H1 (cell line): ENCODE measurements around the gene BICDL1. TPM values are rescaled to one million over a fixed set of nuclear protein-coding genes. Genes with fewer than 3 reads are reported as not detected.

Source experiments
- CTCF ChIA-PET: fragments of 300-600 bp; sonication (Branson Sonifier 250); formaldehyde crosslinking; loops from one replicate; lab custom pipeline; 2021; ENCODE audit not compliant: partially characterized antibody; lab: Charles Lee
- POLR2A ChIA-PET: fragments of 300-600 bp; sonication (Branson Sonifier 250); formaldehyde crosslinking; loops from one replicate; lab custom pipeline; 2021; ENCODE audit warnings: inconsistent platforms; ENCODE audit not compliant: partially characterized antibody; lab: Charles Lee
- DNase-seq, 2 experiments: peaks; one replicate each; pipeline versions ENCODE4 v3.0.0 to v3.0.0-alpha.2; 2010 to 2022; ENCODE audit warnings: low spot score in 2 of 2, low read depth in 1 of 2, mixed read lengths in 1 of 2
- FAIRE-seq: peaks from 2 replicates; lab custom pipeline; 2011; peaks lifted over from hg19 to GRCh38; lab: Jason Lieb, UNC
- H2AFZ ChIP-seq: 2 replicates; pipeline ENCODE4 v1.8.1; 2012; ENCODE audit warnings: low read length, inconsistent platforms
- H2AK5ac ChIP-seq: 2 replicates; pipeline ENCODE4 v1.6.1; 2013; ENCODE audit warnings: low read depth, low read length
- H2BK120ac ChIP-seq: replicated peaks from 2 replicates; pipeline ENCODE3; 2013; ENCODE audit warnings: low read depth, low read length, inconsistent platforms
- H2BK12ac ChIP-seq: 2 replicates; pipeline ENCODE4 v1.6.1; 2013; ENCODE audit warnings: low read depth, low read length
- H2BK15ac ChIP-seq: 2 replicates; pipeline ENCODE4 v1.6.1; 2013; ENCODE audit warnings: low read length
- H2BK20ac ChIP-seq: 2 replicates; pipeline ENCODE4 v1.6.1; 2013; ENCODE audit warnings: low read length
- H2BK5ac ChIP-seq: 2 replicates; pipeline ENCODE4 v1.6.1; 2013; ENCODE audit warnings: low read depth, low read length
- H3K14ac ChIP-seq: 2 replicates; pipeline ENCODE4 v1.6.1; 2013; ENCODE audit warnings: inconsistent platforms; ENCODE audit not compliant: insufficient read length
- H3K18ac ChIP-seq: 2 replicates; pipeline ENCODE4 v1.6.1; 2013; ENCODE audit warnings: low read length; ENCODE audit errors: extremely low read depth
- H3K23ac ChIP-seq: 2 replicates; pipeline ENCODE4 v1.6.1; 2013; ENCODE audit warnings: inconsistent platforms; ENCODE audit not compliant: insufficient read length
- H3K23me2 ChIP-seq: 2 replicates; pipeline ENCODE4 v1.6.1; 2013; ENCODE audit warnings: low read depth, low read length
- H3K27ac ChIP-seq: 2 replicates; pipeline ENCODE4 v1.6.1; 2011; ENCODE audit warnings: low read depth, low read length, inconsistent platforms
- H3K27me3 ChIP-seq, 4 experiments: replicated peaks in 1 of 4; 1 replicate in 1 of 4; 2 replicates in 3 of 4; pipeline versions ENCODE4 v1.6.1 to v1.8.1; 2011 to 2013; ENCODE audit warnings: low read length in 3 of 4, mild to moderate bottlenecking in 3 of 4, inconsistent platforms in 2 of 4, mixed read lengths in 2 of 4, moderate library complexity in 1 of 4; ENCODE audit not compliant: control insufficient read depth in 3 of 4, insufficient read depth in 3 of 4; ENCODE audit errors: extremely low read depth in 1 of 4
- H3K36me3 ChIP-seq, 4 experiments: 2 replicates each; pipeline versions ENCODE4 v1.6.1 to v1.8.1; 2011 to 2013; ENCODE audit warnings: mild to moderate bottlenecking in 4 of 4, low read length in 3 of 4, moderate library complexity in 2 of 4, control low read depth in 1 of 4, inconsistent platforms in 1 of 4; ENCODE audit not compliant: insufficient read depth in 4 of 4, control insufficient read depth in 2 of 4
- H3K4ac ChIP-seq: replicated peaks from 2 replicates; pipeline ENCODE3; 2013; ENCODE audit warnings: low read length, low read depth, mixed read lengths, inconsistent platforms; ENCODE audit not compliant: insufficient read length
- H3K4me1 ChIP-seq, 4 experiments: replicated peaks in 1 of 4; 1 replicate in 1 of 4; 2 replicates in 3 of 4; pipeline versions ENCODE4 v1.6.1 to v1.8.1; 2011 to 2013; ENCODE audit warnings: low read length in 3 of 4, inconsistent platforms in 2 of 4, mixed read lengths in 1 of 4; ENCODE audit not compliant: insufficient read depth in 4 of 4, control insufficient read depth in 3 of 4
- H3K4me2 ChIP-seq, 2 experiments: 2 replicates each; pipeline versions ENCODE4 v1.6.1 to v1.8.1; 2011 to 2013; ENCODE audit warnings: low read depth in 2 of 2, low read length in 2 of 2, control low read depth in 1 of 2, inconsistent platforms in 1 of 2, mild to moderate bottlenecking in 1 of 2; ENCODE audit not compliant: insufficient read depth in 1 of 2
- H3K4me3 ChIP-seq, 4 experiments: fragments of 200-600, 300-600 bp in 1 of 4; sonication (generic), shearing (Covaris generic), sonication (Bioruptor Twin) in 1 of 4; 2 replicates each; pipeline versions ENCODE4 v1.5.1 to v1.8.1; 2011 to 2016; ENCODE audit warnings: low read length in 4 of 4, low read depth in 3 of 4, control low read depth in 2 of 4, inconsistent platforms in 2 of 4, mild to moderate bottlenecking in 2 of 4, mixed read lengths in 1 of 4, moderate library complexity in 1 of 4; ENCODE audit not compliant: insufficient read depth in 2 of 4; ENCODE audit errors: extremely low read depth in 1 of 4
- H3K56ac ChIP-seq: replicated peaks from 2 replicates; pipeline ENCODE3; 2013; ENCODE audit warnings: low read depth, mild to moderate bottlenecking, mixed read lengths, low read length, inconsistent platforms; ENCODE audit not compliant: insufficient read length
- H3K79me1 ChIP-seq: 2 replicates; pipeline ENCODE4 v1.6.1; 2013; ENCODE audit warnings: low read depth, low read length, control low read depth
- H3K79me2 ChIP-seq, 2 experiments: 2 replicates each; pipeline versions ENCODE4 v1.6.1 to v1.8.1; 2012 to 2013; ENCODE audit warnings: low read length in 2 of 2, mild to moderate bottlenecking in 2 of 2, inconsistent platforms in 1 of 2; ENCODE audit not compliant: insufficient read depth in 2 of 2, control insufficient read depth in 1 of 2
- H3K9ac ChIP-seq, 4 experiments: replicated peaks in 1 of 4; 1 replicate in 1 of 4; 2 replicates in 3 of 4; pipeline versions ENCODE4 v1.6.1 to v1.8.1; 2011 to 2013; ENCODE audit warnings: low read depth in 3 of 4, low read length in 3 of 4, control low read depth in 2 of 4, mild to moderate bottlenecking in 2 of 4, moderate library complexity in 2 of 4, inconsistent platforms in 1 of 4; ENCODE audit errors: extremely low read depth in 1 of 4
- H3K9me3 ChIP-seq, 2 experiments: 2 replicates each; pipeline versions ENCODE4 v1.6.1 to v1.8.1; 2012 to 2013; ENCODE audit warnings: mild to moderate bottlenecking in 2 of 2, moderate library complexity in 2 of 2, control low read depth in 1 of 2, inconsistent platforms in 1 of 2, low read depth in 1 of 2, low read length in 1 of 2, mixed read lengths in 1 of 2; ENCODE audit not compliant: insufficient read depth in 2 of 2
- H4K20me1 ChIP-seq, 2 experiments: replicated peaks in 1 of 2; 2 replicates each; pipeline versions ENCODE3 to v1.8.1; 2011 to 2013; ENCODE audit warnings: inconsistent platforms in 2 of 2, low read length in 2 of 2, mild to moderate bottlenecking in 1 of 2; ENCODE audit not compliant: insufficient read depth in 2 of 2, control insufficient read depth in 1 of 2
- H4K5ac ChIP-seq: 2 replicates; pipeline ENCODE4 v1.6.1; 2013; ENCODE audit warnings: low read length, low read depth, mixed read lengths, inconsistent platforms; ENCODE audit not compliant: insufficient read length
- H4K8ac ChIP-seq: 2 replicates; pipeline ENCODE4 v1.8.0; 2013; ENCODE audit warnings: mild to moderate bottlenecking, moderate library complexity, low read length, inconsistent platforms; ENCODE audit not compliant: insufficient read depth; ENCODE audit errors: extremely low read depth
- H4K91ac ChIP-seq: replicated peaks from 2 replicates; pipeline ENCODE3; 2013; ENCODE audit warnings: low read length, mixed read lengths, inconsistent platforms; ENCODE audit not compliant: insufficient read length
- SIX5 ChIP-seq: IDR thresholded peaks from 2 replicates; pipeline ENCODE4 v1.6.1; 2011; ENCODE audit warnings: mild to moderate bottlenecking, low read depth, low read length
- TEAD4 ChIP-seq: IDR thresholded peaks from 2 replicates; pipeline ENCODE4 v1.6.1; 2012; ENCODE audit warnings: low read depth, low read length, inconsistent platforms, mixed read lengths
- WGBS, 2 experiments: shearing (Covaris generic) in 1 of 2; methylation state at CpG; one replicate each; pipeline versions ENCODE4 v1.1.6 to v1.1.7; 2013 to 2015; ENCODE audit warnings: low lambda C conversion rate in 2 of 2, mixed read lengths in 2 of 2, inconsistent platforms in 1 of 2, low coverage in 1 of 2, missing lambda C conversion rate in 1 of 2; ENCODE audit not compliant: insufficient replicate concordance in 2 of 2, insufficient coverage in 1 of 2, insufficient read length in 1 of 2; ENCODE audit errors: extremely low coverage in 1 of 2, missing lambda C conversion rate in 1 of 2; 5-methylcytosine and 5-hydroxymethylcytosine counted together
- polyA plus RNA-seq, 7 experiments: library from polyadenylated mRNA; depleted of rRNA in 3 of 7; stranded (reverse) in 5 of 7; unstranded in 2 of 7; fragments of >200 nt in 5 of 7; fragments of 200-250 nt in 2 of 7; gene quantifications; 1 replicate in 5 of 7; 2 replicates in 1 of 7; 4 replicates in 1 of 7; pipeline versions ENCODE4 v1.2.1 to v1.2.3, GENCODE V29; 2011 to 2013; ENCODE audit warnings: missing spikeins in 2 of 7, mixed read lengths in 2 of 7
- total RNA-seq: library from RNA; stranded (reverse); fragmentation: NEBNext Ultra II Directional; extraction: Animal tissue kit (Norgen Biotek cat#: 25700); gene quantifications from 2 replicates; pipeline ENCODE4 v1.2.1, GENCODE V29; 2021

Gene BICDL1
- total and polyA plus RNA-seq, 2 of the 8 experiments (the other 6 are each of a cell fraction or from before 2014, with no cell fraction given), result 17.2 to 25.9 TPM

GRCh38 chr12:120055231-120056000, 66.4 kb downstream of the BICDL1 start:
- POLR2A ChIA-PET, result interaction anchor here (0.6 kb wide), 1 partner anchor 26 kb away, joined by 3 read pairs; no protein-coding TSS in a partner anchor
- Histone ChIP-seq H3K27me3 (no peaks in the 10 kb centered on the region), H4K5ac (no peak overlapping the region), H3K27ac (no peak overlapping the region), H4K8ac (no peak overlapping the region), H3K9me3 (no peaks in the 10 kb centered on the region; a peak in 1 of 4 replicates), H3K4ac (no peak overlapping the region), H3K23ac (no peak overlapping the region), H3K4me2 (no peak overlapping the region), H3K79me2 (no peaks in the 10 kb centered on the region), H2BK120ac (no peak overlapping the region), H2BK5ac (no peak overlapping the region), H2BK12ac (no peak overlapping the region), H2AFZ (no peak overlapping the region), H3K14ac (no peak overlapping the region), H3K56ac (no peak overlapping the region), H2BK20ac (no peak overlapping the region), H2BK15ac (no peak overlapping the region), H3K4me1 (no peaks in the 10 kb centered on the region), H3K23me2 (no peaks in the 10 kb centered on the region), H4K20me1 (no peaks in the 10 kb centered on the region), H4K91ac (no peak overlapping the region), H3K36me3 (no peaks in the 10 kb centered on the region), H3K4me3 (no peak overlapping the region), H3K18ac (no peak overlapping the region), H2AK5ac (no peak overlapping the region), H3K79me1 (no peaks in the 10 kb centered on the region), H3K9ac (no peak overlapping the region)
- WGBS, 2 experiments, result 90% methylated on average over 2 of the region's 2 CpGs; no CpG with 5 or more reads in 1 of the 2 experiments
- DNase-seq, result no peak
- CTCF ChIA-PET, result interaction anchor here (1.1 kb wide), 1 partner anchor 105 kb away, joined by 3 read pairs; no protein-coding TSS in a partner anchor
- no peak for FAIRE-seq
- TF ChIP-seq SIX5 (no peak), TEAD4 (no peak)
